Muscle layer of duodenum (tissue), 2 donors: ENCODE data around the gene GMDS.

ENCODE experiments used
- H3K27ac ChIP-seq: one replicate; pipeline ENCODE4 v1.7.0; 2013; ENCODE audit warnings: mild to moderate bottlenecking, low read length
- H3K27me3 ChIP-seq: one replicate; pipeline ENCODE4 v1.7.0; 2013; ENCODE audit warnings: low read depth, mild to moderate bottlenecking, control low read depth, low read length
- H3K36me3 ChIP-seq, 2 donors: one replicate each; pipeline ENCODE4 v1.7.0; 2013; ENCODE audit warnings: low read length in 2 of 2, control low read depth in 1 of 2, mild to moderate bottlenecking in 1 of 2; ENCODE audit not compliant: insufficient read depth in 2 of 2, control insufficient read depth in 1 of 2
- H3K4me1 ChIP-seq, 2 donors: one replicate each; pipeline ENCODE4 v1.7.0; 2013; ENCODE audit warnings: low read length in 2 of 2, mild to moderate bottlenecking in 2 of 2, control low read depth in 1 of 2, moderate library complexity in 1 of 2; ENCODE audit not compliant: insufficient read depth in 2 of 2, control insufficient read depth in 1 of 2
- H3K4me3 ChIP-seq, 2 donors: one replicate each; pipeline ENCODE4 v1.7.0; 2013; ENCODE audit warnings: low read length in 2 of 2, low read depth in 1 of 2, mild to moderate bottlenecking in 1 of 2
- H3K9me3 ChIP-seq, 2 donors: one replicate each; pipeline ENCODE4 v1.7.0; 2013; ENCODE audit warnings: low read length in 2 of 2, control low read depth in 1 of 2, mild to moderate bottlenecking in 1 of 2; ENCODE audit not compliant: control insufficient read depth in 1 of 2
- donor health status: healthy.

Gene GMDS

GRCh38 chr6:1594445-1595200 is 650.8 kb downstream of the GMDS start:
- Histone ChIP-seq H3K4me3 (no peak overlapping the region), H3K27me3 (peaks cover 28% of the 10 kb centered on the region), H3K36me3 (no peaks in the 10 kb centered on the region), H3K9me3 (no peaks in the 10 kb centered on the region), H3K27ac (no peak overlapping the region), H3K4me1 (peaks cover 3 to 4% of the 10 kb centered on the region in 2 donors)

GRCh38 chr6:1593958-1594314 is 651.5 kb downstream of the GMDS start:
- peaks cover 3 to 4% of the 10 kb centered on the region in 2 donors for H3K4me1 ChIP-seq
- no peaks in the 10 kb centered on the region for H3K9me3 ChIP-seq
- peaks cover 23% of the 10 kb centered on the region for H3K27me3 ChIP-seq
- H3K27ac ChIP-seq, result no peak overlapping the region
- H3K36me3 ChIP-seq, result no peaks in the 10 kb centered on the region
- no peak overlapping the region for H3K4me3 ChIP-seq

- Histone ChIP-seq H3K27ac (no peak overlapping the region), H3K4me1 (peaks cover 3 to 4% of the 10 kb centered on the region in 2 donors), H3K4me3 (no peak overlapping the region), H3K27me3 (peaks cover 23% of the 10 kb centered on the region), H3K9me3 (no peaks in the 10 kb centered on the region), H3K36me3 (no peaks in the 10 kb centered on the region)
Observed at GRCh38 chr6:1593286-1593957, 652.0 kb downstream of the GMDS start.

- Histone ChIP-seq H3K9me3 (no peaks in the 10 kb centered on the region), H3K27me3 (peaks cover 23% of the 10 kb centered on the region), H3K27ac (no peak overlapping the region), H3K4me3 (no peak overlapping the region), H3K36me3 (no peaks in the 10 kb centered on the region), H3K4me1 (peaks cover 3 to 4% of the 10 kb centered on the region in 2 donors)
Observed at GRCh38 chr6:1592852-1593251, 652.6 kb downstream of the GMDS start.

- no peaks in the 10 kb centered on the region for H3K36me3 ChIP-seq
- H3K27me3 ChIP-seq, result peaks cover 16% of the 10 kb centered on the region
- H3K4me1 ChIP-seq, result peaks cover 3 to 4% of the 10 kb centered on the region in 2 donors
- H3K9me3 ChIP-seq, result no peaks in the 10 kb centered on the region
- H3K4me3 ChIP-seq, result no peak overlapping the region
- H3K27ac ChIP-seq, result no peak overlapping the region
Observed at GRCh38 chr6:1591926-1592325, 653.5 kb downstream of the GMDS start.

- Histone ChIP-seq H3K9me3 (no peaks in the 10 kb centered on the region), H3K27ac (no peak overlapping the region), H3K36me3 (no peaks in the 10 kb centered on the region), H3K27me3 (peaks cover 16% of the 10 kb centered on the region), H3K4me3 (no peak overlapping the region), H3K4me1 (peaks cover 3% of the 10 kb centered on the region in 2 donors)
Observed at GRCh38 chr6:1591243-1591642, 654.2 kb downstream of the GMDS start.

GRCh38 chr6:1590580-1590979 is 654.8 kb downstream of the GMDS start:
- H3K36me3 ChIP-seq, result no peaks in the 10 kb centered on the region
- H3K27me3 ChIP-seq, result peaks cover 10% of the 10 kb centered on the region
- H3K4me1 ChIP-seq, result no peaks in the 10 kb centered on the region
- no peak overlapping the region for H3K27ac ChIP-seq
- no peak overlapping the region for H3K4me3 ChIP-seq
- no peaks in the 10 kb centered on the region for H3K9me3 ChIP-seq

- Histone ChIP-seq H3K9me3 (no peaks in the 10 kb centered on the region), H3K27ac (no peak overlapping the region), H3K4me3 (no peak overlapping the region), H3K36me3 (no peaks in the 10 kb centered on the region), H3K4me1 (no peaks in the 10 kb centered on the region), H3K27me3 (peaks cover 6% of the 10 kb centered on the region)
Observed at GRCh38 chr6:1589208-1589607, 656.2 kb downstream of the GMDS start.

GRCh38 chr6:1587977-1588376 is 657.4 kb downstream of the GMDS start:
- no peaks in the 10 kb centered on the region for H3K9me3 ChIP-seq
- H3K27me3 ChIP-seq, result peaks cover 2% of the 10 kb centered on the region
- H3K4me1 ChIP-seq, result no peaks in the 10 kb centered on the region
- no peaks in the 10 kb centered on the region for H3K36me3 ChIP-seq
- H3K4me3 ChIP-seq, result no peak overlapping the region
- no peak overlapping the region for H3K27ac ChIP-seq

GRCh38 chr6:1587546-1587945 is 657.9 kb downstream of the GMDS start:
- H3K9me3 ChIP-seq, result no peaks in the 10 kb centered on the region
- no peak overlapping the region for H3K27ac ChIP-seq
- H3K27me3 ChIP-seq, result no peaks in the 10 kb centered on the region
- no peaks in the 10 kb centered on the region for H3K4me1 ChIP-seq
- H3K4me3 ChIP-seq, result no peak overlapping the region
- H3K36me3 ChIP-seq, result no peaks in the 10 kb centered on the region

GRCh38 chr6:1586861-1587450 is 658.4 kb downstream of the GMDS start:
- no peak overlapping the region for H3K4me3 ChIP-seq
- no peak overlapping the region for H3K27ac ChIP-seq
- H3K27me3 ChIP-seq, result no peaks in the 10 kb centered on the region
- no peaks in the 10 kb centered on the region for H3K9me3 ChIP-seq
- H3K36me3 ChIP-seq, result no peaks in the 10 kb centered on the region
- H3K4me1 ChIP-seq, result no peaks in the 10 kb centered on the region
